Rectal smooth muscle tissue (tissue), 1 donor: ENCODE measurements around the gene PPM1M.

ENCODE experiments used
- H3K27ac ChIP-seq: one replicate; pipeline ENCODE4 v1.7.0; 2013; ENCODE audit warnings: low read depth, low read length, inconsistent platforms
- H3K27me3 ChIP-seq: one replicate; pipeline ENCODE4 v1.7.0; 2013; ENCODE audit warnings: low read length; ENCODE audit not compliant: control insufficient read depth, insufficient read depth
- H3K36me3 ChIP-seq: one replicate; pipeline ENCODE4 v1.7.0; 2013; ENCODE audit warnings: low read length; ENCODE audit not compliant: control insufficient read depth, insufficient read depth
- H3K4me1 ChIP-seq: one replicate; pipeline ENCODE4 v1.7.0; 2013; ENCODE audit warnings: low read length; ENCODE audit not compliant: control insufficient read depth, insufficient read depth
- H3K4me3 ChIP-seq: one replicate; pipeline ENCODE4 v1.7.0; 2013; ENCODE audit warnings: low read length
- H3K9ac ChIP-seq: one replicate; pipeline ENCODE4 v1.7.0; 2013; ENCODE audit warnings: low read length

The PPM1M gene

GRCh38 chr3:52218937-52219650 is 26.5 kb upstream of the PPM1M start:
- peaks cover 13% of the 10 kb centered on the region for H3K36me3 ChIP-seq
- H3K4me1 ChIP-seq: peaks cover 7% of the 10 kb centered on the region
- no peaks in the 10 kb centered on the region for H3K27me3 ChIP-seq
- H3K27ac ChIP-seq: no peak overlapping the region
- no peak overlapping the region for H3K9ac ChIP-seq
- no peak overlapping the region for H3K4me3 ChIP-seq

- peaks cover 3% of the 10 kb centered on the region for H3K36me3 ChIP-seq
- H3K4me3 ChIP-seq: no peak overlapping the region
- H3K4me1 ChIP-seq: peaks cover 7% of the 10 kb centered on the region
- no peak overlapping the region for H3K9ac ChIP-seq
- H3K27ac ChIP-seq: no peak overlapping the region
- no peaks in the 10 kb centered on the region for H3K27me3 ChIP-seq
These were observed 25.1 kb upstream of the PPM1M start for GRCh38 chr3:52220380-52221026.

GRCh38 chr3:52221141-52221562 is 24.4 kb upstream of the PPM1M start:
- Histone ChIP-seq H3K27me3 (no peaks in the 10 kb centered on the region), H3K9ac (no peak overlapping the region), H3K4me1 (peaks cover 7% of the 10 kb centered on the region), H3K4me3 (no peak overlapping the region), H3K36me3 (no peaks in the 10 kb centered on the region), H3K27ac (no peak overlapping the region)

- H3K27ac ChIP-seq: no peak overlapping the region
- H3K4me3 ChIP-seq: no peak overlapping the region
These were observed 23.8 kb upstream of the PPM1M start for GRCh38 chr3:52221563-52222318.

GRCh38 chr3:52222319-52223221 is 23.0 kb upstream of the PPM1M start:
- Histone ChIP-seq H3K36me3 (no peaks in the 10 kb centered on the region), H3K4me1 (no peaks in the 10 kb centered on the region), H3K27me3 (no peaks in the 10 kb centered on the region), H3K27ac (no peak overlapping the region), H3K4me3 (no peak overlapping the region), H3K9ac (no peak overlapping the region)

More at GRCh38 chr3:52221563-52222318, 23.8 kb upstream of the PPM1M start:
- no peak overlapping the region for H3K9ac ChIP-seq
- no peaks in the 10 kb centered on the region for H3K27me3 ChIP-seq
- peaks cover 3% of the 10 kb centered on the region for H3K4me1 ChIP-seq
- no peaks in the 10 kb centered on the region for H3K36me3 ChIP-seq

GRCh38 chr3:52223449-52224408 is 21.8 kb upstream of the PPM1M start:
- Histone ChIP-seq H3K9ac (no peak overlapping the region), H3K27me3 (no peaks in the 10 kb centered on the region), H3K27ac (no peak overlapping the region), H3K4me1 (no peaks in the 10 kb centered on the region), H3K4me3 (no peak overlapping the region), H3K36me3 (no peaks in the 10 kb centered on the region)

GRCh38 chr3:52225452-52226228 is 19.9 kb upstream of the PPM1M start, which contains the start of gene TLR9:
Gene TLR9, minus strand, starts transcription at chr3:52225645. Its CDS starts 116 bp downstream, at chr3:52225529.
- Histone ChIP-seq H3K9ac (no peak within 1 kb of the TSS), H3K27me3 (no peaks in the 10 kb centered on the region), H3K27ac (no peak within 1 kb of the TSS), H3K4me1 (no peaks in the 10 kb centered on the region), H3K4me3 (no peak within 1 kb of the TSS), H3K36me3 (peaks cover 19% of the 10 kb centered on the region)

GRCh38 chr3:52226229-52226817 is 19.2 kb upstream of the PPM1M start:
- Histone ChIP-seq H3K9ac (no peak overlapping the region), H3K27ac (no peak overlapping the region), H3K4me3 (no peak overlapping the region), H3K27me3 (no peaks in the 10 kb centered on the region), H3K4me1 (no peaks in the 10 kb centered on the region), H3K36me3 (peaks cover 24% of the 10 kb centered on the region)

- no peaks in the 10 kb centered on the region for H3K4me1 ChIP-seq
- no peak overlapping the region for H3K4me3 ChIP-seq
- no peak overlapping the region for H3K27ac ChIP-seq
- no peak overlapping the region for H3K9ac ChIP-seq
- peaks cover 28% of the 10 kb centered on the region for H3K36me3 ChIP-seq
- H3K27me3 ChIP-seq: no peaks in the 10 kb centered on the region
These were observed 18.4 kb upstream of the PPM1M start for GRCh38 chr3:52227117-52227516.

- Histone ChIP-seq H3K4me1 (no peaks in the 10 kb centered on the region), H3K4me3 (no peak overlapping the region), H3K36me3 (peaks cover 28% of the 10 kb centered on the region), H3K27me3 (no peaks in the 10 kb centered on the region), H3K9ac (no peak overlapping the region), H3K27ac (no peak overlapping the region)
These were observed 17.8 kb upstream of the PPM1M start for GRCh38 chr3:52227766-52228165.
